Spleen (tissue), 7 donors: Measurements from ENCODE around the gene FBN1.

Experiments used
- CTCF ChIP-seq, 11 experiments: fragments of 200-600 bp in 7 of 11; fragments of 450-650 bp in 4 of 11; sonication (generic) in 4 of 11; IDR thresholded peaks in 8 of 11; conservative IDR thresholded peaks in 3 of 11; 1 replicate in 7 of 11; 2 replicates in 4 of 11; pipeline versions ENCODE4 v1.4.0 to v1.8.0; 2016 to 2021; ENCODE audit warnings: antibody characterized with exemption in 11 of 11, inconsistent platforms in 4 of 11, mild to moderate bottlenecking in 1 of 11
- POLR2A ChIP-seq, 3 donors: fragments of 450-650 bp; IDR thresholded peaks; one replicate each; pipeline ENCODE4 v1.5.1; 2017; ENCODE audit warnings: antibody characterized with exemption in 3 of 3, mild to moderate bottlenecking in 1 of 3
- POLR2AphosphoS5 ChIP-seq, 3 donors: sonication (generic); formaldehyde crosslinking; IDR thresholded peaks; one replicate each; pipeline ENCODE4 v1.5.1; 2017; ENCODE audit warnings: antibody characterized with exemption in 3 of 3
- donor health status: DM: no; HTN: no; CAD: no; lungs with moderate emphysema.
- donor health status: DM: no; HTN: no; CAD: no.
- donor health status: DM: no; HTN: no; CAD: no.

GRCh38 chr15:48617619-48618018 lies 27.9 kb downstream of the FBN1 start:
- TF ChIP-seq POLR2A (IDR thresholded peaks at IDR 0.05) = no peak
- TF ChIP-seq CTCF (IDR thresholded peaks at IDR 0.05 in 8 of 11, conservative IDR thresholded peaks at IDR 0.05 in 3 of 11) = no peak
- TF ChIP-seq POLR2AphosphoS5 (IDR thresholded peaks at IDR 0.05) = peak in 1 of 3 donors; percentile 53
